K562 (cell line): ENCODE data around the gene MSANTD1. TPM values are rescaled to one million over a fixed set of nuclear protein-coding genes. Genes with fewer than 3 reads are reported as not detected.

ENCODE experiments used
- ATAC-seq: fragments of 200-7000 bp; cut with Tn5 transposase; 3 replicates; pipeline ENCODE4 v1.9.1; 2020; ENCODE audit warnings: moderate library complexity
- BruUV-seq: library from RNA; stranded (reverse); fragments of 400-500 nt; replicated peaks from 2 replicates; lab custom pipeline; 2021; lab: Mats Ljungman, UMichigan
- CTCF ChIA-PET: fragments of 300-600 bp; formaldehyde crosslinking; extraction: SDS; loops from one replicate; lab custom pipeline; 2021; ENCODE audit warnings: low intra/inter-chr PET ratio; lab: Yijun Ruan, JAX
- POLR2A ChIA-PET: fragments of 300-600, 350-650 bp; sonication (Branson Sonifier 250); formaldehyde crosslinking; extraction: SDS; loops from one replicate; lab custom pipeline; 2021; ENCODE audit warnings: antibody characterized with exemption, inconsistent platforms; lab: Yijun Ruan, JAX
- DNase-seq, 4 experiments: peaks; one replicate each; pipeline versions ENCODE4 v3.0.0 to v3.0.0-alpha.2; 2011 to 2018; ENCODE audit warnings: low spot score in 3 of 4, mixed read lengths in 3 of 4; ENCODE audit errors: extremely low read depth in 1 of 4
- FAIRE-seq: peaks from 2 replicates; lab custom pipeline; 2011; peaks lifted over from hg19 to GRCh38; lab: Jason Lieb, UNC
- H2AFZ ChIP-seq: 2 replicates; pipeline ENCODE4 v1.6.0; 2011; ENCODE audit warnings: low read depth, low read length, control low read depth, inconsistent platforms
- H3K27ac ChIP-seq: fragments of 200-600 bp; 3 replicates; pipeline ENCODE4 v1.8.0; 2011; ENCODE audit warnings: low read depth, mild to moderate bottlenecking, control low read depth, inconsistent platforms, low read length, moderate library complexity, mixed read lengths; ENCODE audit errors: extremely low read depth
- H3K27me3 ChIP-seq, 2 experiments: fragments of 300-600 bp in 1 of 2; 2 replicates in 1 of 2; 3 replicates in 1 of 2; pipeline versions ENCODE4 v1.6.0 to v1.8.0; 2011; ENCODE audit warnings: inconsistent platforms in 2 of 2, low read length in 2 of 2, mild to moderate bottlenecking in 1 of 2, mixed read lengths in 1 of 2, moderate library complexity in 1 of 2; ENCODE audit not compliant: control insufficient read depth in 2 of 2, insufficient read depth in 2 of 2
- H3K36me3 ChIP-seq: fragments of 300-600 bp; 3 replicates; pipeline ENCODE4 v1.8.0; 2011; ENCODE audit warnings: mild to moderate bottlenecking, low read length, inconsistent platforms; ENCODE audit not compliant: control insufficient read depth, insufficient read depth
- H3K4me1 ChIP-seq, 2 experiments: fragments of 200-600 bp in 1 of 2; replicated peaks in 1 of 2; 2 replicates in 1 of 2; 3 replicates in 1 of 2; pipeline versions ENCODE4 v1.5.1 to v1.8.0; 2011; ENCODE audit warnings: inconsistent platforms in 2 of 2, low read length in 2 of 2, mild to moderate bottlenecking in 1 of 2, mixed read lengths in 1 of 2, moderate library complexity in 1 of 2; ENCODE audit not compliant: control insufficient read depth in 2 of 2, insufficient read depth in 2 of 2
- H3K4me2 ChIP-seq: 2 replicates; pipeline ENCODE4 v1.6.1; 2011; ENCODE audit warnings: low read length, control low read depth, inconsistent platforms, mixed read lengths; ENCODE audit not compliant: insufficient read depth
- H3K4me3 ChIP-seq: fragments of 200-600 bp; sonication (generic), shearing (Covaris generic); 2 replicates; pipeline ENCODE4 v1.5.1; 2016; ENCODE audit warnings: control low read depth, inconsistent platforms
- H3K79me2 ChIP-seq: fragments of 200-600 bp; 3 replicates; pipeline ENCODE4 v1.8.0; 2011; ENCODE audit warnings: low read length, inconsistent platforms; ENCODE audit not compliant: control insufficient read depth, insufficient read depth
- H3K9ac ChIP-seq, 2 experiments: 2 replicates each; pipeline versions ENCODE4 v1.6.0 to v1.6.1; 2011; ENCODE audit warnings: low read depth in 2 of 2, low read length in 2 of 2, control low read depth in 1 of 2, inconsistent platforms in 1 of 2, mild to moderate bottlenecking in 1 of 2, mixed read lengths in 1 of 2; ENCODE audit not compliant: insufficient read depth in 1 of 2
- H3K9me1 ChIP-seq: one replicate; pipeline ENCODE4 v1.6.0; 2011; ENCODE audit warnings: inconsistent platforms, mild to moderate bottlenecking, low read length, moderate library complexity; ENCODE audit not compliant: control insufficient read depth, insufficient read depth
- H3K9me3 ChIP-seq: replicated peaks from 2 replicates; pipeline ENCODE4 v1.5.1; 2011; ENCODE audit warnings: low read depth, low read length, inconsistent platforms; ENCODE audit not compliant: control insufficient read depth, insufficient read depth
- H4K20me1 ChIP-seq: replicated peaks from 2 replicates; pipeline ENCODE4 v1.6.1; 2011; ENCODE audit warnings: low read length, inconsistent platforms, mixed read lengths; ENCODE audit not compliant: control insufficient read depth, insufficient read depth
- ARHGAP35 ChIP-seq: fragments of 450-650 bp; IDR thresholded peaks from 2 replicates; pipeline ENCODE4 v1.6.1; 2018; ENCODE audit not compliant: partially characterized antibody
- ATF7 ChIP-seq: fragments of 450-650 bp; IDR thresholded peaks from 2 replicates; pipeline ENCODE4 v1.7.1; 2014; ENCODE audit warnings: mild to moderate bottlenecking, moderate library complexity
- EP400 ChIP-seq: fragments of 450-650 bp; IDR thresholded peaks from 2 replicates; pipeline ENCODE4 v1.6.1; 2017; ENCODE audit warnings: antibody characterized with exemption, mild to moderate bottlenecking, moderate library complexity
- FOS ChIP-seq: IDR thresholded peaks from 3 replicates; pipeline ENCODE4 v1.6.1; 2011; ENCODE audit not compliant: insufficient read length; ENCODE audit errors: extremely low read depth
- FOXA1 ChIP-seq: fragments of 450-650 bp; IDR thresholded peaks from 2 replicates; pipeline ENCODE4 v1.6.1; 2016; ENCODE audit warnings: mild to moderate bottlenecking, borderline replicate concordance
- L3MBTL2 ChIP-seq: fragments of 450-650 bp; IDR thresholded peaks from 2 replicates; pipeline ENCODE4 v1.6.1; 2016; ENCODE audit warnings: mild to moderate bottlenecking, moderate library complexity
- MEIS2 ChIP-seq: fragments of 450-650 bp; IDR thresholded peaks from 2 replicates; pipeline ENCODE4 v1.6.1; 2014; ENCODE audit warnings: mild to moderate bottlenecking; ENCODE audit not compliant: partially characterized antibody
- POLR2G ChIP-seq: fragments of 200-400 bp; formaldehyde crosslinking; IDR thresholded peaks from 2 replicates; pipeline ENCODE4 v1.6.1; 2017; ENCODE audit warnings: low read depth, mild to moderate bottlenecking, antibody characterized with exemption, low read length, moderate library complexity
- RFX1 ChIP-seq: fragments of 450-650 bp; IDR thresholded peaks from 2 replicates; pipeline ENCODE4 v1.6.1; 2016; ENCODE audit warnings: mild to moderate bottlenecking, moderate library complexity
- SMAD4 ChIP-seq: fragments of 250-450 bp; sonication (Bioruptor Pico); conservative IDR thresholded peaks from 2 replicates; pipeline ENCODE4 v1.8.0; 2021; ENCODE audit warnings: inconsistent platforms, mild to moderate bottlenecking, moderate library complexity
- WGBS: fragments of 100-300 bp; shearing (Covaris generic); methylation state at CpG from one replicate; pipeline ENCODE4 v1.1.6; 2016; ENCODE audit warnings: low coverage, mixed read lengths; ENCODE audit not compliant: insufficient coverage; ENCODE audit errors: missing lambda C conversion rate; 5-methylcytosine and 5-hydroxymethylcytosine counted together
- in situ Hi-C: fragments of 300-500 bp; cut with MboI; formaldehyde crosslinking; loops from 4 replicates; pipeline ENCODE4 v1.15.0; 2018; ENCODE audit warnings: inconsistent platforms, mixed read lengths
- intact Hi-C: fragments of 100-400 bp; cut with micrococcal nuclease; formaldehyde crosslinking; loops from 2 replicates; pipeline ENCODE4 v1.14.2; 2022
- polyA plus RNA-seq, 8 experiments: library from polyadenylated mRNA; depleted of rRNA in 4 of 8; stranded (reverse) in 5 of 8; unstranded in 3 of 8; fragments of >200 nt; fragmentation: Nextera tagmentation in 2 of 8; fragmentation: Illumina TruSeq in 1 of 8; extraction: Ambion mirVana in 2 of 8; extraction: Trizol in 1 of 8; gene quantifications; 2 replicates each; pipeline versions ENCODE4 v1.2.1 to v1.2.3, GENCODE V29; 2011 to 2014; ENCODE audit warnings: inconsistent platforms in 1 of 8, missing spikeins in 1 of 8
- total RNA-seq, 7 experiments: library from RNA; depleted of rRNA in 6 of 7; stranded (reverse); fragments of >200 nt in 6 of 7; fragmentation: Illumina TruSeq in 2 of 7; extraction: Trizol in 2 of 7; gene quantifications; 2 replicates each; pipeline versions ENCODE4 v1.2.1 to v1.2.3, GENCODE V29; 2011 to 2021; ENCODE audit warnings: low replicate concordance in 1 of 7

Gene MSANTD1
- total and polyA plus RNA-seq, 9 of the 15 experiments (the other 6 are each of a cell fraction or from before 2014, with no cell fraction given): 0.04 to 0.09 (median 0.07) TPM; not detected in 6

DNA sequence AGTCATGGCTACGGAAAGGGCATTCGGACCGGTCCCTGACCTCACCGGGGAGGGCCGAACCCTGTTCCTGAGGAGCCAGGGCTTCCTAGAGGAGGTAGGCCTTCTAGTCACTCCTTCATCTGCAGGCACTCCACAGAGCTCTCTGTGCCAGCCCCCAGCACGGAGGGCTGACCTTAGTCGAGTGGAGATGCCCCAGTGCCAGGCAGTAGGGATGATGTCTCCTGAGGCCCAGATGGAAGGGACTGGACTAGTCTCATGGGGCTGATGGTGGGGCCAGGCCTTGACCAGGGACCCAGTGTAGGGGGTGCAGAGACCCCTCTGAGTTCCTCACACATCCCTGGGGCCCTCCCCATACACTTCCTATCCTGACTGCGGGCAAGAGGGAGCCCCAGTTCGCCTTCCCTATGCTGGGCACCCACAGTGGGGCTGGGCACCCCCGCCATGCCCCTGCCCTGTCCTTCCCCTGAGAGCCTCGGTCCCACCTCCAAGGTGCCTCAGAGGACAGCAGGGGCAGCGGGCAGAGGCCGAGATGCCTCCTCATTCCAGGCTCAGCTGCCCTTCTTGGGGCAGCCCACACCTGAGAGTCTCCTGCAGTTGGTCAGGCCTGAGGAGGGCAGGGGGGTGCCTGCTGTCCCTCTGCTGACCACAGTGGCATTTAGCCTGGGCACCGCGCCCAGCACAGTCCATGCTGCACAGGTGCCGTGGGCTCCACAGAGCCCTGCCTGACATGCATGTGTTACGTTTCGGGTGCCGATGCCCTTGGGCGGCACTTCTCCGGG is 1.4 kb upstream of the MSANTD1 start:
- CTCF ChIA-PET: no interaction called here
- WGBS: 45% methylated on average over 20 of the region's 21 CpGs

DNA sequence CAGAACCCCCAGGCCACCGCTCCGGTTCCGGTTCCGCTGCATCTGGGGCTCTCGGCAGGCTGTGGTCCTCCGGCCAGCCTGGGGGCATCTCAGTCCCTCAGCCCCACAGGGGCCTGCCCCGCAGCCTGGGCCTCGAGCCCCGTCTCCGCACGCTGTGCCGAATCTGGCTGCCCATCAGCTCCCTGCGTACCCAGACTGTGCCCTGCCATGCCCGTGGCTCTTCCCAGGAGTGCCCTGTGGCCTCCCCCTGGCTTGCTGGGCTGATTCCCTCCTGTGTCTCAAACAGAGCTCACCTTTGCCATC is 830 bp upstream of the MSANTD1 start:
- no peaks in the 10 kb centered on the region for H3K9me1 ChIP-seq
- H3K36me3 ChIP-seq: no peaks in the 10 kb centered on the region
- intact Hi-C loops (no loop called here), in situ Hi-C loops (no loop called here)
- no TSS peak for BruUV-seq
- H3K4me3 ChIP-seq: no peak overlapping the region
- CTCF ChIA-PET: no interaction called here
- H3K9ac ChIP-seq: no peak overlapping the region; a peak in 1 of 4 replicates
- 42% methylated on average over 12 of the region's 14 CpGs for WGBS
- H3K9me3 ChIP-seq: no peaks in the 10 kb centered on the region
- DNase-seq: no peak
- H2AFZ ChIP-seq: no peak overlapping the region
- peaks cover 0 to 5% of the 10 kb centered on the region in 2 experiments; a peak in 2 of 5 replicates for H3K27me3 ChIP-seq
- peaks cover 4% of the 10 kb centered on the region for H4K20me1 ChIP-seq
- no peaks in the 10 kb centered on the region for H3K79me2 ChIP-seq
- TF ChIP-seq POLR2G (0 out of 2 replicates have a peak, but pooled peaks have one; percentile 18), MEIS2 (no peak), ARHGAP35 (no peak)
- ATAC-seq: no peak
- H3K4me2 ChIP-seq: no peak overlapping the region
- peaks cover 0 to 64% of the 10 kb centered on the region in 2 experiments; a peak in 3 of 5 replicates for H3K4me1 ChIP-seq
- POLR2A ChIA-PET: interaction anchor here (0.6 to 1.0 kb wide), 2 partner anchors 10 to 185 kb away, joined by 3 read pairs; no protein-coding TSS in a partner anchor
- FAIRE-seq: no peak
- no peak overlapping the region for H3K27ac ChIP-seq

More for the DNA sequence above, 1.4 kb upstream of the MSANTD1 start:
- H3K4me2 ChIP-seq: no peak overlapping the region
- intact Hi-C loops: no loop called here
- no TSS peak for BruUV-seq
- ATAC-seq: no peak
- no peaks in the 10 kb centered on the region for H3K9me3 ChIP-seq
- no peaks in the 10 kb centered on the region for H3K36me3 ChIP-seq
- POLR2A ChIA-PET: interaction anchor here (0.6 to 1.0 kb wide), 2 partner anchors 11 to 186 kb away, joined by 3 read pairs; no protein-coding TSS in a partner anchor
- DNase-seq: no peak
- no peak overlapping the region for H3K4me3 ChIP-seq
- in situ Hi-C loops: no loop called here
- FAIRE-seq: no peak
- peaks cover 4 to 64% of the 10 kb centered on the region in 2 experiments; a peak in 4 of 5 replicates for H3K4me1 ChIP-seq
- no peak overlapping the region for H3K27ac ChIP-seq
- no peak overlapping the region for H2AFZ ChIP-seq
- H3K9me1 ChIP-seq: no peaks in the 10 kb centered on the region
- peaks cover 4% of the 10 kb centered on the region for H4K20me1 ChIP-seq
- TF ChIP-seq EP400: no peak
- no peak for TF ChIP-seq ATF7
- no peak for TF ChIP-seq L3MBTL2
- no peak for TF ChIP-seq FOXA1
- no peak for TF ChIP-seq SMAD4
- TF ChIP-seq RFX1: no peak
- 0 out of 2 replicates have a peak, but pooled peaks have one; percentile 4 for TF ChIP-seq POLR2G
- no peak for TF ChIP-seq FOS
- H3K9ac ChIP-seq: peak overlapping the region in 1 of 2 experiments; percentile 35; a peak in 1 of 4 replicates
- H3K79me2 ChIP-seq: no peaks in the 10 kb centered on the region
- peaks cover 0 to 5% of the 10 kb centered on the region in 2 experiments; a peak in 2 of 5 replicates for H3K27me3 ChIP-seq
